ENCODE results near the gene NKX2-4.

GRCh38 chr20:21395666-21396598, 1.4 kb downstream of the NKX2-4 start:
- no peak for TF ChIP-seq CTCF (IDR thresholded peaks at IDR 0.05)
- no peak for TF ChIP-seq POLR2AphosphoS5 (IDR thresholded peaks at IDR 0.05)
- no peak for TF ChIP-seq POLR2A (IDR thresholded peaks at IDR 0.05)

Measured in gastroesophageal sphincter (tissue), 3 donors.